Stomach smooth muscle (tissue), 2 donors: ENCODE results near the gene EIF5AL1.

Experiments used
- H3K27ac ChIP-seq: one replicate; pipeline ENCODE4 v1.7.0; 2013; ENCODE audit warnings: mild to moderate bottlenecking, low read length, inconsistent platforms
- H3K27me3 ChIP-seq, 2 donors: one replicate each; pipeline ENCODE4 v1.7.0; 2013; ENCODE audit warnings: low read length in 2 of 2; ENCODE audit not compliant: insufficient read depth in 2 of 2, control insufficient read depth in 1 of 2
- H3K36me3 ChIP-seq, 2 donors: one replicate each; pipeline ENCODE4 v1.7.0; 2013; ENCODE audit warnings: low read length in 2 of 2; ENCODE audit not compliant: control insufficient read depth in 2 of 2, insufficient read depth in 2 of 2
- H3K4me1 ChIP-seq: one replicate; pipeline ENCODE4 v1.7.0; 2013; ENCODE audit warnings: low read length; ENCODE audit not compliant: control insufficient read depth, insufficient read depth
- H3K4me3 ChIP-seq, 2 donors: one replicate each; pipeline ENCODE4 v1.7.0; 2013; ENCODE audit warnings: low read length in 2 of 2
- H3K9ac ChIP-seq, 2 donors: one replicate each; pipeline ENCODE4 v1.7.0; 2013; ENCODE audit warnings: low read length in 2 of 2, mild to moderate bottlenecking in 1 of 2
- H3K9me3 ChIP-seq, 2 donors: one replicate each; pipeline ENCODE4 v1.7.0; 2013; ENCODE audit warnings: low read length in 2 of 2; ENCODE audit not compliant: control insufficient read depth in 2 of 2
- donor health status: healthy.
- donor health status: Pancreatic carcinoma.

EIF5AL1 gene

GRCh38 chr10:79488336-79488735 lies 24.0 kb upstream of the EIF5AL1 start:
- no peak overlapping the region for H3K4me3 ChIP-seq
- H3K27ac ChIP-seq = peak overlapping the region; percentile 24
- H3K27me3 ChIP-seq = no peaks in the 10 kb centered on the region
- peaks cover 30% of the 10 kb centered on the region for H3K4me1 ChIP-seq
- no peak overlapping the region for H3K9ac ChIP-seq
- no peaks in the 10 kb centered on the region for H3K9me3 ChIP-seq
- no peaks in the 10 kb centered on the region for H3K36me3 ChIP-seq

GRCh38 chr10:79488870-79489269 lies 23.5 kb upstream of the EIF5AL1 start:
- no peak overlapping the region for H3K9ac ChIP-seq
- no peak overlapping the region for H3K4me3 ChIP-seq
- peaks cover 26% of the 10 kb centered on the region for H3K4me1 ChIP-seq
- H3K27ac ChIP-seq = no peak overlapping the region
- H3K9me3 ChIP-seq = no peaks in the 10 kb centered on the region
- H3K27me3 ChIP-seq = no peaks in the 10 kb centered on the region
- no peaks in the 10 kb centered on the region for H3K36me3 ChIP-seq

GRCh38 chr10:79490400-79491142 lies 21.8 kb upstream of the EIF5AL1 start:
- H3K4me3 ChIP-seq = no peak overlapping the region
- peaks cover 25% of the 10 kb centered on the region for H3K4me1 ChIP-seq
- no peak overlapping the region for H3K9ac ChIP-seq
- H3K9me3 ChIP-seq = no peaks in the 10 kb centered on the region
- H3K27me3 ChIP-seq = no peaks in the 10 kb centered on the region
- no peaks in the 10 kb centered on the region for H3K36me3 ChIP-seq
- peak overlapping the region; percentile 18 for H3K27ac ChIP-seq

- H3K4me1 ChIP-seq = peaks cover 25% of the 10 kb centered on the region
Observed at GRCh38 chr10:79491143-79491835, 21.0 kb upstream of the EIF5AL1 start.

GRCh38 chr10:79492256-79492655 lies 20.1 kb upstream of the EIF5AL1 start:
- no peak overlapping the region for H3K27ac ChIP-seq
- no peak overlapping the region for H3K4me3 ChIP-seq
- H3K9ac ChIP-seq = no peak overlapping the region
- H3K36me3 ChIP-seq = no peaks in the 10 kb centered on the region
- H3K27me3 ChIP-seq = no peaks in the 10 kb centered on the region
- no peaks in the 10 kb centered on the region for H3K9me3 ChIP-seq
- H3K4me1 ChIP-seq = peaks cover 25% of the 10 kb centered on the region

More at GRCh38 chr10:79491143-79491835, 21.0 kb upstream of the EIF5AL1 start:
- no peak overlapping the region for H3K27ac ChIP-seq
- H3K27me3 ChIP-seq = no peaks in the 10 kb centered on the region
- H3K9ac ChIP-seq = no peak overlapping the region
- H3K4me3 ChIP-seq = no peak overlapping the region
- no peaks in the 10 kb centered on the region for H3K9me3 ChIP-seq
- H3K36me3 ChIP-seq = no peaks in the 10 kb centered on the region

- Histone ChIP-seq H3K9ac (no peak overlapping the region), H3K9me3 (no peaks in the 10 kb centered on the region), H3K27ac (no peak overlapping the region), H3K36me3 (no peaks in the 10 kb centered on the region), H3K27me3 (no peaks in the 10 kb centered on the region), H3K4me1 (peaks cover 21% of the 10 kb centered on the region), H3K4me3 (no peak overlapping the region)
Observed at GRCh38 chr10:79492839-79493238, 19.5 kb upstream of the EIF5AL1 start.

- no peaks in the 10 kb centered on the region for H3K36me3 ChIP-seq
- no peaks in the 10 kb centered on the region for H3K27me3 ChIP-seq
- no peak overlapping the region for H3K4me3 ChIP-seq
- H3K27ac ChIP-seq = no peak overlapping the region
- H3K9ac ChIP-seq = no peak overlapping the region
- H3K4me1 ChIP-seq = peaks cover 11% of the 10 kb centered on the region
- H3K9me3 ChIP-seq = no peaks in the 10 kb centered on the region
Observed at GRCh38 chr10:79493806-79494205, 18.5 kb upstream of the EIF5AL1 start.

- no peaks in the 10 kb centered on the region for H3K36me3 ChIP-seq
- H3K4me3 ChIP-seq = no peak overlapping the region
- no peak overlapping the region for H3K9ac ChIP-seq
- no peaks in the 10 kb centered on the region for H3K9me3 ChIP-seq
- H3K27ac ChIP-seq = no peak overlapping the region
- H3K27me3 ChIP-seq = no peaks in the 10 kb centered on the region
- H3K4me1 ChIP-seq = peaks cover 9% of the 10 kb centered on the region
Observed at GRCh38 chr10:79494871-79495705, 17.2 kb upstream of the EIF5AL1 start.

GRCh38 chr10:79495791-79496190 lies 16.5 kb upstream of the EIF5AL1 start:
- Histone ChIP-seq H3K9me3 (no peaks in the 10 kb centered on the region), H3K36me3 (no peaks in the 10 kb centered on the region), H3K27ac (no peak overlapping the region), H3K4me1 (peaks cover 7% of the 10 kb centered on the region), H3K27me3 (no peaks in the 10 kb centered on the region), H3K4me3 (no peak overlapping the region), H3K9ac (no peak overlapping the region)

- H3K36me3 ChIP-seq = no peaks in the 10 kb centered on the region
- no peak overlapping the region for H3K4me3 ChIP-seq
- H3K9me3 ChIP-seq = no peaks in the 10 kb centered on the region
- no peaks in the 10 kb centered on the region for H3K27me3 ChIP-seq
- H3K9ac ChIP-seq = no peak overlapping the region
- H3K27ac ChIP-seq = no peak overlapping the region
- H3K4me1 ChIP-seq = peaks cover 2% of the 10 kb centered on the region
Observed at GRCh38 chr10:79496896-79497295, 15.4 kb upstream of the EIF5AL1 start.
